Right lung (tissue), 10 donors: Measurements from ENCODE around the gene PA2G4. TPM values are rescaled to one million over a fixed set of nuclear protein-coding genes. Genes with fewer than 3 reads are reported as not detected.
A peak's percentile ranks its signal among the peaks of the same experiment; 100 is the strongest.
"Not testable (repeated sequence)": the region's sequence is repeated elsewhere in the genome, so short reads cannot be mapped to it uniquely, and the experiment has no call there.

ENCODE experiments used
- DNase-seq, 2 donors: peaks; one replicate each; pipeline ENCODE4 v3.0.0-alpha.2; 2013
- long read RNA-seq, 8 donors: transcript quantifications; one replicate each; lab custom pipeline, GENCODE V29; 2026
- polyA plus RNA-seq, 5 donors: library from polyadenylated mRNA; unstranded; fragments of 120-200 nt; gene quantifications; one replicate each; pipeline versions ENCODE4 v1.2.1 to v1.2.3, GENCODE V29; 2013; ENCODE audit warnings: inconsistent platforms in 1 of 5, low replicate concordance in 1 of 5; ENCODE audit not compliant: insufficient read length in 5 of 5, insufficient read depth in 1 of 5

The PA2G4 gene
- 100 to 1,000 TPM; 118 to 168 (median 134) TPM for polyA plus RNA-seq
- long read RNA-seq, donor 1, transcript PA2G4-201 (13 exons, 2,577 nt) = major isoform, 21 of 166 reads
- long read RNA-seq, donor 1, partial matches to known transcripts = 137 of 166 reads
- long read RNA-seq, donor 1, other reads (novel, unspliced or antisense) = 7 of 166 reads
- long read RNA-seq, donor 2, transcript PA2G4-201 (13 exons, 2,577 nt) = major isoform, 36 of 82 reads
- long read RNA-seq, donor 2, partial matches to known transcripts = 46 of 82 reads
- long read RNA-seq, donor 2, other reads (novel, unspliced or antisense) = 0 of 82 reads
- long read RNA-seq, donor 3, transcript PA2G4-201 (13 exons, 2,577 nt) = major isoform, 20 of 115 reads
- long read RNA-seq, donor 3, partial matches to known transcripts = 94 of 115 reads
- long read RNA-seq, donor 3, other reads (novel, unspliced or antisense) = 0 of 115 reads
- long read RNA-seq, donor 4, transcript PA2G4-201 (13 exons, 2,577 nt) = major isoform, 9 of 34 reads
- long read RNA-seq, donor 4, partial matches to known transcripts = 25 of 34 reads
- long read RNA-seq, donor 4, other reads (novel, unspliced or antisense) = 0 of 34 reads
- long read RNA-seq, donor 5, transcript PA2G4-201 (13 exons, 2,577 nt) = major isoform, 36 of 202 reads
- long read RNA-seq, donor 5, partial matches to known transcripts = 148 of 202 reads
- long read RNA-seq, donor 5, other reads (novel, unspliced or antisense) = 18 of 202 reads
- long read RNA-seq, donor 6, transcript PA2G4-201 (13 exons, 2,577 nt) = major isoform, 43 of 179 reads
- long read RNA-seq, donor 6, partial matches to known transcripts = 131 of 179 reads
- long read RNA-seq, donor 6, other reads (novel, unspliced or antisense) = 5 of 179 reads
- long read RNA-seq, donor 7, transcript PA2G4-201 (13 exons, 2,577 nt) = major isoform, 41 of 80 reads
- long read RNA-seq, donor 7, partial matches to known transcripts = 32 of 80 reads
- long read RNA-seq, donor 7, other reads (novel, unspliced or antisense) = 7 of 80 reads
- long read RNA-seq, donor 8, transcript PA2G4-201 (13 exons, 2,577 nt) = major isoform, 11 of 35 reads
- long read RNA-seq, donor 8, partial matches to known transcripts = 22 of 35 reads
- long read RNA-seq, donor 8, other reads (novel, unspliced or antisense) = 0 of 35 reads

DNA sequence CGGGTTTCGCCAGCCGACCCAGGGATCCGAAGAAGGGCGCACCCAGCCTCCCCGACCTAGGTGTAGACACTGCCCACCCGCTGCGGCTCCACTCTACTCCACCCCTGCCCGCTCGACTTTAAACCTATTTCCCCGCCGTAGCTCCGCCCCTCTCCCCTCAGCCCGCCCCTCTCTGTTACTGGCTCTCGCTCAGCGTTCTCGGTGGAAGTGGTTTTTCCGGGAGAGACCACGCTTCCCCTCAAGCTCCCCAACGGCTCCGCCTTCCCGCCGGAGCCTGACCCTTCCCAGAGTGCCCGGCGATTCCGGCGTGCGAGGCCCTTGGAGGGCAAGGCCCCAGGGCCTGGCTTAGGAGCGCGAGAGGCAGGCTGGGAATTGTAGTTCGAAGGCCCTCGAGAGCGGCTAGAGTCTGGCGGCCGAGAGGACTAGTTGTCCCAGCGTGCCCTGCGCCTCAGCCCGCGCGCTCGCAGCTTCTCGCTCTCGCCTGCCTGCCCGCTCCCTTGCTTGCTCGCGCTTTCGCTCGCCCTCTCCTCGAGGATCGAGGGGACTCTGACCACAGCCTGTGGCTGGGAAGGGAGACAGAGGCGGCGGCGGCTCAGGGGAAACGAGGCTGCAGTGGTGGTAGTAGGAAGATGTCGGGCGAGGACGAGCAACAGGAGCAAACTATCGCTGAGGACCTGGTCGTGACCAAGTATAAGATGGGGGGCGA lies at the start of gene PA2G4:
TSS of gene PA2G4 (plus strand) at position 451 of the 706 bp plus-strand sequence. CDS start at position 630, 179 bp downstream.
- peak; percentile 98 for DNase-seq

DNA sequence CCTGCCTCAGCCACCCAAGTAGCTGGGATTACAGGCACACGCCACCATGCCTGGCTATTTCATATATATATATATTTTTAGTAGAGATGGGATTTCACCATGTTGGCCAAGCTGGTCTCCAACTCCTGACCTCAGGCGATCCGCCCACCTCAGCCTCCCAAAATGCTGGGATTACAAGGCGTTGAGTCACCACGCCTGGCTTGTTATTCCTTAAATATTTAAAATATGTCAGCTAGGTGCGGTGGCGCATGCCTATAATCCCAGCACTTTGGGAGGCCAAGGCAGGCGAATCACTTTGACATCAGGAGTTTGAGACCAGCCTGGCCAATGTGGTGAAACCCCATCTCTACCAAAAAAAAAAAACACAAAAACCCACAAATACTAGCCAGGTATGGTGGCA lies 44.4 kb upstream of the PA2G4 start:
- DNase-seq = not testable (repeated sequence)

DNA sequence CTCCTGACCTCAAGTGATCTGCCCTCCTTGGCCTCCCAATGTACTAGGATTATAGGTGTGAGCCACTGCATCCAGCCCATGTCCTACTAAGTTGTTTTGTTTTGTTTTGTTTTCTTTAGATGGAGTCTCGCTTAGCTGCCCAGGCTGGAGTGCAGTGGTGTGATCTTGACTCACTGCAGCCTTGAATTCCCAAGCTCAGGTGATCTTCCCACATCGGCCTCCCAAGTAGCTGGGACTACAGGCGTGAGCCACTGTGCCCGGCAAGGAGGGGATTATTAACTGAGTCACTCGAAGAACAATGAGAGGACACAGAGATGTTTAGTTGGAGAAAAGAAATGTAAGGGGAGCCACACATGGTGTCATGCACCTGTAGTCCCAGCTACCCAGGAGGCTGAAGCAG lies 42.4 kb upstream of the PA2G4 start:
- DNase-seq = no peak

DNA sequence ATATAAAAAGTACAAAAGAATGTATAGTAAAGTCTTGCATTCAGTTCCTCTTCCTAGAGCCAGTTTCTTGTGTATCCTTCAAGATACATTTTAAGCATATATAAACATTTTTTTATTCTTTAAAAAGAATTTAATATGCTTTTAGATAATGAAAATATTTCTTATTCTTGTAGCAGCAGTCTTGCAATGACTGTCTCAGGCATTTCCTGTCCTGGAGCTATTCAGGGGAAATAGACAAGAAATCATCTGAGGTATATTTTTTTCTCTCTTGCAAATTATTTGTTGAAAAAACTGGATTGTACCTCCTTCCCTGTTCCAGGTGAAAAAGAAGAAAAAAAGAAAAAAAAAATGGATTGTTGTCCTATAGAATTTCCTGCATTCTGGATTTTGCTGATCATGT lies 41.4 kb upstream of the PA2G4 start:
- DNase-seq = no peak

DNA sequence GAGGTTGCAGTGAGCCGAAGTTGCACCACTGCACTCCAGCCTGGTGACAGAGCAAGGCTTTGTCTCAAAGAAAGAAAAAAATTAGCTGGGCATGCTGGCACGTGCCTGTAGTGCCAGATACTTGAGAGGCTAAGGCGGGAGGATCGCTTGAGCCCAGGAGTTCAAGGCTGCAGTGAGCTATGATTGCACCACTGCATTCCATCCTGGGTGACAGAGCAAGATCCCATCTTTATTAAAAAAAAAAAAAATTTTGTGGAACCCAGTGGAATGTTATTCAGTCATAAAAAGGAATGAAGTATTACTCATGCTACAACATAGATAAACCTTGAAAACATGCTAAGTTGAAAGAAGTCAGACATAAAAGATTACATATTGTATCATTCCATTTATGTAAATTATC lies 32.7 kb upstream of the PA2G4 start:
- DNase-seq = no peak

DNA sequence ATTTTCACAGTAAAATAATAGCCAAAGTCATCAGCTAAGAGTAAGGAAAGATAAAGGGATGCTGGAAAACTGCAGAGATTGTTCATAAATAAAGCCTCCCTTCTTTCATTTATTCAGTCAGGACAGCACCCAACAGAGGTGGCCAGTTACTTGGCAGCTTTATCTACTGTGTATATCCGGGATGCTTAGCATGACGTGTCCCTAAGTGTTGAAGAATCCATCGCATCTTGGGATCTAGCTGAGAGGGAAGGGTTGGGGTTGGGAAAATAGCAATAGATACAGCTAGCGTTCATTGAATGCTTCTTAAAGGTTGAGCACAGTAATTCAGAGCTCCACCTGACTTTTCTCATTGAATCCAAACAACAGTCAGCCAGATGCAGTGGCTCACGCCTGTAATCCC lies 30.0 kb upstream of the PA2G4 start:
- DNase-seq = no peak

DNA sequence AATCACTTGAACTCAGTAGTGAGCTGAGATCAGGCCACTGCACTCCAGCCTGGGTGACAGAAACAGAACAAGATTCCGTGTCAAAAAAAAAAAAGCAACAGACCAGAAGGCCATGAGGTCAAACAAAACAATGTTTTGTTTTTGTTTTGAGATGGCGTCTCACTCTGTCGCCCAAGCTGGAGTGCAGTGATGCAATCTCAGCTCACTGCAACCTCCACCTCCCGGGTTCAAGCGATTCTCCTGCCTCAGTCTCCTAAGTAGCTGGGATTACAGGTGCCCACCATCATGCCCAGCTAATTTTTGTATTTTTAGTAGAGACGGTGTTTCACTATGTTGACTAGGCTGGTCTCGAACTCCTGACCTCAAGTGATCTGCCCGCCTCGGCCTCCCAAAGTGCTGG lies 26.4 kb upstream of the PA2G4 start:
- DNase-seq = not testable (repeated sequence)

DNA sequence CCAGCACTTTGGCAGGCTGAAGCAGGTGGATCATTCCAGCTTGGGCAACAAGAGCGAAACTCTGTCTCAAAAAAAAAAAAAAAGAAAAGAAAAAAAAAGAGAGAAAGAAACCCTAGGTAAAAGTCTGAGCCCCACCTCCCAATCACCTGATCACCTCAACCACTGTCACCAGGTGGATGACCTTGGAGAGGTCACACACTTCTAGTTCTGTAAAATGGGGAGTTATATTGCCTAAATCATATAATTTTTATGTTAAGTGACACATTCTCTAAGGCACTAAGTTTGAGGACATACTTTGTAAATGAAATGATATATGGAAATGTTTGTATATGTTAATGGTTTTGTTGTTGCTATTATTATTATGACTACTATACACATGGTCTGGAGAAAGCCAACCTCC lies 25.9 kb upstream of the PA2G4 start:
- no peak for DNase-seq

DNA sequence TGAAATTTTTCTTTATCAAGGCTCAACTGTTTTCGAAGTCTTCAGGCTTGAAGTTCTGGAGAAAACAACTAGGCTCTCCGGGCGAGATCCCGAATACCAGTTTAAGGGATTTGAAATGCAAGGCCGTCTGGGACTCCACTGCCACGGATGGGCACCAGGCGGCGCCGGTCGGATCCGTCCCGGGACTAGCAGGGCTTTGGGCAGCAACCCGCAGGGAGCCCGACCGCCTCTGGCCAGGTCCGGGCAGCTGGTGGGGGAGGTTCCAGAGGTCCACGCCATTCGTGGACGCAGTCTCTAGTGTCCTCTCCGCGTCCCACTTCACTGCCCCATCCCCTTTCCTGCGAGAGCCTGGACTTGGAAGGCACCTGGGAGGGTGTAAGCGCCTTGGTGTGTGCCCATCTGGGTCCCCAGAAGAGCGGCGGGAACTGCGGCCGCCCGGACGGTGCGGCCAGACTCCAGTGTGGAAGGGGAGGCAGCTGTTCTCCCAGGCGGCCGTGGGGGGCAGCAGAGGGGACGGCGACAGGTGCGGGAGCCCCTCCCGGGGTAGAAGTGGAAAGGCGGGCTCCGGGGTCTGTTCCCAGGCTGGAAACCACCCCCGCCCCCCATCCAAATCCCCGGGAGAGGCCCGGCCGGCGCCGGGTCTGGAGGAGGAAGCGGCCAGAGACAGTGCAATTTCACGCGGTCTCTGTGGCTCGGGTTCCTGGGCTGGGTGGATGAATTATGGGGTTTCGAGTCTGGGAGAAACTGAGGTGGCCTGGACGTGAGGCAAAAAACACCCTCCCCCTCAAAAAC lies 25.2 kb upstream of the PA2G4 start:
- DNase-seq = peak; percentile 70 to 72

DNA sequence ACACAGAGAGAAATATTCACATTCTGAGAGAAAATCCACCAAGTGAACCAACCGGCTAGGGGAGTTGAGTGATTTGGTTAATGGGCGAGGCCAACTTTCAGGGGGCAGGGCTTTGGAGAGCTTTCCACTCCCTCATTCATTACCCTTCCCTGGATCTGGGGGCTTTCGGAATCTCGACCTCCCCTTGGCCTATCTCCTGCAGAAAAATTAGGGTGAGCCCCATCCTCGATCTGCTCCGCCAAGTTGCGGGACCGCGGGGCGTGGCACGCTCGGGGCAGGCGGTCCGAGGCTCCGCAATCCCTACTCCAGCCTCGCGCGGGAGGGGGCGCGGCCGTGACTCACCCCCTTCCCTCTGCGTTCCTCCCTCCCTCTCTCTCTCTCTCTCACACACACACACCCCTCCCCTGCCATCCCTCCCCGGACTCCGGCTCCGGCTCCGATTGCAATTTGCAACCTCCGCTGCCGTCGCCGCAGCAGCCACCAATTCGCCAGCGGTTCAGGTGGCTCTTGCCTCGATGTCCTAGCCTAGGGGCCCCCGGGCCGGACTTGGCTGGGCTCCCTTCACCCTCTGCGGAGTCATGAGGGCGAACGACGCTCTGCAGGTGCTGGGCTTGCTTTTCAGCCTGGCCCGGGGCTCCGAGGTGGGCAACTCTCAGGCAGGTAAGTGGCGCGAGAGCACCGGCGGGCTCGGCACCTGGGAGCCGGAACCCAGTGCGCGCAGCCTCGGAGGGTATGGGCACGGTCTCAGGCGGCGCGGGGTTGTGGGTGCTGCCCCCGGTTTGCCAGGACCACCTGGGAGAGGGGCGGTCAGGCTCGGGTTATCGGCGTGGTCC lies 24.4 kb upstream of the PA2G4 start, which contains the start of gene ERBB3:
TSS of gene ERBB3 (plus strand) at position 443 of the 833 bp plus-strand sequence. CDS start at position 579, 136 bp downstream.
- peak; percentile 75 to 80 for DNase-seq

DNA sequence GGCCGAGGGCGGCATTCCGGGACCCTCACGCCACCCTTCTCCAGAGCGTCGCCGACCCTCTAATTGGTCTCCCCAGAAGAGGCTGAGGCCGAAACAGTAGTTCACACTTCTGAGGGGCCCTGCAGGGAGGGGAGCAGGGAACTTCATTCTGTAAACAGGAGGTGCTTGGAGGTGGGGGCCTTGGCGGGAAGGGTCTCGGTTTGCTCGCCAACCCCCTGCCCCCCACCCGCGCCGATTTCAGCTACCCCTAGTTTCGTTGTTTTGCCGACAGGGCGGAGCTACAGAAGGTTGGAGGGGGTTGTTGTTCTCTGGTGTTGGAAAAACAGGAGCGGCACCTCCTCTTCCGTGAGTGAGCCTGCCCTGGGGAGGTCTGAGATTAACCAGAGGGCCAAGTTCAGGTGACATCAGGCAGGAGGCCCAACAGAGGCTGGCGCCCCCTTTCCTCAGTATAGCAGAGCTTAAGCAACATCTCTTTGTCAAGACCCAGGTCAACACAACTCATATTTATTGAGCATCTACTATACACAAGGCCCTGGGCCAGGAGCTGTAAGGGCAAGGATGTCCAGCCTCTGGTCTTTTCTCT lies 23.7 kb upstream of the PA2G4 start:
- DNase-seq = no peak

DNA sequence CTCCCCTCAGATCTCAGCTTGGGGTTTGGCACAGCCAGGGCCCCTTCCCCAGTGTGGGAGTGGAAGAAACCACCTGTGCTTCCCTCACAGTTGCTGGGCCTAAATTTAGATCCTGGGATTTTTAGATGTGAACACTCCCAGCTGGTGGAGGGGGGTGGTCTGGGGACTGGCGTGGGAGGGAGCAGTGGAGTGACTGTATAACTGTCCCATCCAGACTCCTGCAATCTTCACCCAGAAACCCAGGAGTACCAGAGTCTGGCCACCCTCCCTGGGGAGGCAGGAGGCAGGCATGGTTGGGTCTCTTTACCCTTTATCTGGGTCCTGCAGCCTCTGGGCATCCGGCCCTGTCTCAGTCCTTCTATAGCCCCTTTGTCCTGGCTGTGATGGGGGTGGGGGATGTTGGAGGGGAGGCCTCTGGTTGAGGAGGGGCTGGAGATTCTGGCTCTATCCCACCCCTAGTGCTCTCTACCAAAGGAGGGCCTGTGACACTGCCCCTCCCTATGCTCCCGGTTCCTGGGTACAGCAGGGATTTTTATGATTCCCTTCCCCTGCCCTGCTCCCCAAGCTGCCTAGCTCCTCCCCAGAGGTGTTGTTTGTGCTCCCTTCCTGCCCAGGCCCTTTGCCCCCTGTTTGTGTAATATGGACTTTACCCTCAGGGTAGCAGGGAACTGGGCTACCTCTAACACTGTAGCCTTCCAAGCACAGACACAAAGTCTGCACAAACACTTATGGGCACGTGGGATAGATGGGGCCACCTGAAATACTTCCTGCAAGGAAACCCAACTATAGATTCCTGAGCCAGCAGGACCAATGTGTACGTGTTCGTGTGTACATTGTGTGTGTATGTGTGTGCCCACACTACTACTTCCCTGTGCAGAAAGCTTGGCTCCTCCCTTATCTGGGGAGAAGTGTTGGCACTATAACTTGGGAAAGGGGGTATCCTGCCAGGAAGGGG lies 22.7 kb upstream of the PA2G4 start:
- DNase-seq = no peak

DNA sequence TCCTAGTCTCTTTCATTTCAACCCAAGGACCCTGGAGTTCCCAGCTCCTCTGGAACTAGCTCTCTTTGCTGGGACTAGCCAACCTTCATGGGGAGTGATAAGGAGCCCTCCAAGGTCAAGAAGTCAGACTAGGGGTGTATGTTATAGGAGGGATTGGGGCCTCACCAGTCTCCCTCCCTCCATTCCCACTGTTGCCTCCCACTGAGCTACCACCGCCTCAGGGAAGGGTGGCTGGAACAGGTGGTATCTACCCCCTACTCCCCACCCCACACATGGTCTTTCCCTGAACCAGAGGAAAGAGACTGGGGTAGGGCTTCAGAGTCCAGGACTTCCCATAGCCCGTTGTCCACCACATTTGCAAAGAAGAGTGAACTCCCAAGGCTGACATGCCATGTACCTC lies 22.0 kb upstream of the PA2G4 start:
- no peak for DNase-seq

DNA sequence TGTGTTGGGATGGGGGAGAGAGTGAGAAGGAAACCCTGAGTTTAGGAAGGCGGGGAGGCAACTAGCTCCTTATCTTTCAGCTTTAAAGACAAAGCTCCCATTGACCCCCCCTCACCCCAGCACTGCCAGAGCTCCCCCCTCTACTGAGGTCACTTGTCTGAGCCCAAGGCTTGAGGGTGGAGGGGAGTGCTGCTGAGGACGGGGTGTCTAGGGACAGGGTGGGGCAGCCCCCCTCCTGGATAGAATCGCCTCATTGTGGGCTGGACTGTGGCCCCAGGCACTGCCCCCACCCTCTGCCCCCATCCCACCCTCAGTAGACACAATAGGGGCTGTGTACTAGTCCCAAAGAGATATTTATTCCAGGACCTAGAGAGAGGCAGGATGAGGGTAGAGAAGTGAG lies 21.4 kb upstream of the PA2G4 start:
- DNase-seq = no peak

DNA sequence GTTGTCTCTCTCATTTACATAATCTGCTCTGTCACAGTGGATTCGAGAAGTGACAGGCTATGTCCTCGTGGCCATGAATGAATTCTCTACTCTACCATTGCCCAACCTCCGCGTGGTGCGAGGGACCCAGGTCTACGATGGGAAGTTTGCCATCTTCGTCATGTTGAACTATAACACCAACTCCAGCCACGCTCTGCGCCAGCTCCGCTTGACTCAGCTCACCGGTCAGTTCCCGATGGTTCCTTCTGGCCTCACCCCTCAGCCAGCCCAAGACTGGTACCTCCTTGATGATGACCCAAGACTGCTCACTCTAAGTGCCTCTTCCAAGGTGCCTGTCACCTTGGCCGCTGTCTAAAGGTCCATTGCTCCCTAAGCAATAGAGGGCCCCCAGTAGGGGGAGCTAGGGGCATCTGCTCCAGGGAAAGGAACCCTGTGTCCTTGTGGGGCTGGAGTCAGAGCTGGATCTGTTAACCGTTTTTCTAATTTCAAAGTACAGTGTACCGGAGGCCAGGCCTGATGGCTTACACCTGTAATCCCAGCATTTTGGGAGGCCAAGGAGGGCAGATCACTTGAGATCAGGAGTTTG lies 19.3 kb upstream of the PA2G4 start:
- no peak for DNase-seq

DNA sequence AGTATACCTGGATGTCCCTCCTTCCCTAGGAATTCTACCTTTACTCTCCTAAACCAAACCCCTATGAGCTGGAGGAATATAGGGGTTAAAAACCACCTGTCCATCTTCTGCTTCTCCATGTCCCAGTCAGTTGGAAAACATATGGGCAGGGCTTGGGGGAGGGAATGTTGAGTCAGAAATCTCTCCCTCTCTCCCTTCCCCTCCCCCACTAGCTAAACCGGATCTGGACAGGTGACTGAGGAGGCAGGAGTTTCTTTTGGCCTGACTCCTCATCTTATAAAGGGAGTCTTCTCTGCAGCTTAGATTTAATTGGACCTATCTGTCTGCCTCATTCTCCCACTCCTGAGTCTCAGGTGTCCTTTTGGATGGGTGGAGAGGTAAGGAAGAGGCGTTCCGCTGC lies 18.3 kb upstream of the PA2G4 start:
- DNase-seq = no peak

DNA sequence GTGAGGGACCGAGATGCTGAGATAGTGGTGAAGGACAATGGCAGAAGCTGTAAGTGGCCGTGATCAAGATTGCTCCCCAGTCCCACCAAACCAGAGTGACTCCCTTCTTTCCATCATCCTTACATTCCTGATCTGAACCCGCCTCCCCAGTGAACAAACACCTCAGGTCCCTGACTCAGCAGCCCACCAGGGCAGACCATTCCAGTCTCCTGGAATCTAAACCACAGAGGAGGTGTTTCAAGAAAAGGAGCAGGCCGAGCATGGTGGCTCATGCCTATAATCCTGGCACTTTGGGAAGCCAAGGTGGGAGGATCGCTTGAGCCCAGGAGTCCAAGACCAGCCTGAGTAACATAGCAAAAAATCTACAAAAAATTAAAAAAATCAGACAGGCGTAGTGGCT lies 17.8 kb upstream of the PA2G4 start:
- no peak for DNase-seq

DNA sequence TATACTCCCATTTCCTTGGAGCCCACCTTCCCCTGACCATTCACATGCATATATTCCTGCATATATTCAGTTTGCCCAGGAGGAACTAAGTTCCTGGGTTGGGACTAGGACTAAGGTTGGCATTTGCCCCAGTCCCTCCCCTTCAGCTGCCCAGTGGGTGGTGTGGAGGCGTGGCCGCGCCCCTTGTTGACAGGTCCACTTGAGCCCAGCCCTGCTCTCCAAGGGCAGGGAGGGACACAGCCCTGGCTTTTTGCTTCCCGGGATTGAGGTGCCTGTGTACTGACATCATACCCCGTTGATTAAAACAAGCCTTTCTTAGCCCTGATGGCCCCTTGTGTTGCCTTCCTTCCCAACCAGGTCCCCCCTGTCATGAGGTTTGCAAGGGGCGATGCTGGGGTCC lies 17.1 kb upstream of the PA2G4 start:
- DNase-seq = peak in 1 of 2 donors; percentile 48
